Ovary (tissue), 9 donors: ENCODE results near the gene INTS11. TPM values are rescaled to one million over a fixed set of nuclear protein-coding genes. Genes with fewer than 3 reads are reported as not detected.

Experiments
- DNase-seq, 5 donors: peaks; one replicate each; pipeline ENCODE4 v3.0.0-alpha.2; 2019 to 2020
- H3K27ac ChIP-seq, 2 donors: fragments of 200-600 bp; one replicate each; pipeline versions ENCODE4 v1.5.1 to v1.8.0; 2019 to 2022
- H3K27me3 ChIP-seq: fragments of 200-600 bp; one replicate; pipeline ENCODE4 v1.8.0; 2022
- H3K36me3 ChIP-seq: fragments of 200-600 bp; sonication (generic); one replicate; pipeline ENCODE4 v1.5.1; 2019
- H3K4me1 ChIP-seq: one replicate; pipeline ENCODE4 v1.8.1; 2013; ENCODE audit warnings: mild to moderate bottlenecking, moderate library complexity; ENCODE audit not compliant: insufficient read depth
- H3K4me3 ChIP-seq: fragments of 200-600 bp; sonication (generic); one replicate; pipeline ENCODE4 v1.5.1; 2017
- H3K9me3 ChIP-seq, 2 donors: fragments of 200-600 bp in 1 of 2; sonication (generic) in 1 of 2; one replicate each; pipeline versions ENCODE4 v1.5.1 to v1.8.1; 2013 to 2019; ENCODE audit warnings: mild to moderate bottlenecking in 1 of 2, moderate library complexity in 1 of 2
- CTCF ChIP-seq, 3 donors: fragments of 450-650 bp in 2 of 3; fragments of 200-600 bp in 1 of 3; IDR thresholded peaks; one replicate each; pipeline versions ENCODE4 v1.5.1 to v1.8.0; 2016 to 2022; ENCODE audit warnings: antibody characterized with exemption in 3 of 3, mild to moderate bottlenecking in 1 of 3
- EP300 ChIP-seq: sonication (generic); formaldehyde crosslinking; IDR thresholded peaks from one replicate; pipeline ENCODE4 v1.6.1; 2017; ENCODE audit warnings: antibody characterized with exemption
- POLR2A ChIP-seq: fragments of 450-650 bp; IDR thresholded peaks from one replicate; pipeline ENCODE4 v1.6.1; 2017; ENCODE audit warnings: antibody characterized with exemption, mild to moderate bottlenecking, moderate library complexity
- WGBS, 3 donors: extraction: QIAGEN DNeasy Blood & Tissue Kit in 1 of 3; methylation state at CpG; one replicate each; pipeline versions ENCODE4 v1.1.5 to v1.1.7; 2013 to 2017; 5-methylcytosine and 5-hydroxymethylcytosine counted together
- intact Hi-C, 4 donors: fragments of 100-400 bp; cut with DNase I; formaldehyde crosslinking; loops; one replicate each; pipeline versions ENCODE4 v1.11.0 to v1.15.1; 2022 to 2023
- polyA plus RNA-seq, 2 donors: library from polyadenylated mRNA; stranded (reverse); fragments of 200-250 nt in 1 of 2; fragments of 350-450 nt in 1 of 2; fragmentation: Illumina TruSeq in 1 of 2; extraction: RNeasy Lipid Tissue Mini Kit (QIAGEN cat#74804) in 1 of 2; gene quantifications; one replicate each; pipeline ENCODE4 v1.2.3, GENCODE V29; 2013 to 2014
- total RNA-seq, 7 donors: library from RNA; depleted of rRNA in 2 of 7; stranded (reverse); fragments of >200 nt in 2 of 7; fragmentation: NEBNext Ultra II Directional in 3 of 7; extraction: Animal tissue kit (Norgen Biotek cat#: 25700) in 3 of 7; gene quantifications; one replicate each; pipeline versions ENCODE4 v1.1.0 to v1.2.4, GENCODE V29; 2016 to 2023
- donor health status: DM: no; HTN: no; CAD: no; lungs with moderate emphysema.
- donor health status: DM: no; HTN: no; CAD: no.
- donor health status: Bipolar disorder and iron deficiency.
- donor health status: DM: yes; HTN: yes; CAD: no.
- donor health status: DM: no; HTN: no; CAD: no.
- donor health status: DM: yes; HTN: yes; CAD: no.

Gene INTS11
- total and polyA plus RNA-seq, 9 donors, result 72.6 to 135 (median 109) TPM

GRCh38 chr1:1361233-1361981, 36.9 kb upstream of the INTS11 start:
- DNase-seq, result peak in 2 of 5 donors; percentile 32 to 39
- H3K36me3 ChIP-seq, result no peaks in the 10 kb centered on the region
- 78 to 83% (median 83%) methylated on average over 34 to 35 of the region's 35 CpGs for WGBS, 3 donors

DNA sequence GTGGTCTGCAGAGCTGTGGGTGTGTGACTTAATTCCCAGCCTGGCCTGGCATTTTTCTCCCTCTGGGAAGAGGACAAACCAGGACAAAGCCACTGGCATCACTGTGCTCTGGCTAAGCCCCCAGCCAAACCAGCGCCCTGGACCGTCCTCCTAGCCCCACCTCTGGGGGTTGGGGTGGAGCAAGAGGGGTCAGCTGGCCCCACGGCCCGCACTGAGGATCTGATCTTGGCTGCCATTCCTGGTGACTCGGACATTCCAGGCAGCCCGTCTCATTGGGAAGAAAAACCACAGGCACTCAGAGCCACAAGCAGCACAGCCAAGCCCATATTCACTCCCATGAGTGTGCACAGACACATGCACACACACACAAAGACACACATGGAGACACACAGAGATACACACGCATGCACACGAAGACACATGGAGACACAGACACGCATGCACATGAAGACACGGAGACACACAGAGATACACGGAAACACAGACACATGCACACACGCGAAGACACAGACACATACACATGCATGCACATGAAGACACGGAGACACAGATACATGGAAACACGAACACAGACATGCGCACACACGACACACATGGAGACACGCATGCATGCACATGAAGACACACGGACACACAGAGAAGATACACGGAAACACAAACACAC, 36.2 kb upstream of the INTS11 start:
- no peak for TF ChIP-seq EP300
- TF ChIP-seq POLR2A, result no peak
- no peak for TF ChIP-seq CTCF (IDR thresholded peaks at IDR 0.05)
- Histone ChIP-seq H3K4me3 (no peak overlapping the region), H3K4me1 (peaks cover 12% of the 10 kb centered on the region), H3K27me3 (no peaks in the 10 kb centered on the region), H3K9me3 (no peaks in the 10 kb centered on the region), H3K36me3 (no peaks in the 10 kb centered on the region), H3K27ac (peak overlapping the region; percentile 88 to 92)
- intact Hi-C loops, result no loop called here
- WGBS, 3 donors, result 60 to 67% (median 66%) methylated on average over 20 of the region's 20 CpGs
- peak; percentile 35 to 70 (median 42) for DNase-seq

More at GRCh38 chr1:1361233-1361981, 36.9 kb upstream of the INTS11 start:
- Histone ChIP-seq H3K9me3 (no peaks in the 10 kb centered on the region), H3K27ac (no peak overlapping the region), H3K4me3 (no peak overlapping the region), H3K4me1 (peaks cover 12% of the 10 kb centered on the region), H3K27me3 (no peaks in the 10 kb centered on the region)
- intact Hi-C loops, result no loop called here
- TF ChIP-seq POLR2A, result no peak

DNA sequence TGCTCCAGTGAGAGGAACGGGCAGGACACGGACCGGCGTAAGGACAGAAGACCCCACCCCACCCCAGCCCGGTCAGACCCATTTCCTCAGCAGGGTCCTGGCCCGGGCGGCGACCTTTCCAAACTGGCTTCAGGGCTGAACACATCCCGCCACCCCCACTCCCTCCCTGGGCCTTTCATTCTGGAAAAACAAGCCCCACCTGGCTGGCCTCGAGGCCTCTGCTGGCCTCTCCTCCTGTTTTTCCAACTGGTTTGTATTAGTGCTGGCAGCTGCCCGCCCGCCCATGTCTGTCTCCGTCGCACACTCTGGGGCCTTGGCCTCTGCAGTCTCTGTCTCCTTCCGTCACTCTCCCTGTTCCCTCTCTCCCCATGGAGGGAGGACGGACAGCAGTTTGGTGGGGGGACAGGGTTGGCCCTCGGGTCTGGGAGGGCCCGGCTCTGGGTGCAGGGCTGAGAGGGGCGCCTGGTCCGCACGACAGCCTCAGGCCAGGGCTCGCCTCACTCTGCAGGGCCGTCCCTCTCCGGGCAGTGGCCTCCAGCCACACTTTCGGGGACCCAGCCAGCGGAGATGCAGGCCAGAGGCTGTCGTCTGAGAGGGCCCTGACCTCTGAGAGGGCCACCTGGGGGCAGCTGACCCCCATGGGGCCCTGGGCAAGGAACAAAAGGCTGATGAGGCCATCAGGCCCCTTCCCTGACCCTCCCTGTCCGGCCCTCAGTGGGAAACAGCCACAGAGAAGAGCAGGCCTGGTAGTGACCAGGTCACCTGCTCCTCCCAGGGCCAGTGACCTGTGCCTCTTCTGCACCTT, 35.4 kb upstream of the INTS11 start:
- Histone ChIP-seq H3K27me3 (no peaks in the 10 kb centered on the region), H3K9me3 (no peaks in the 10 kb centered on the region), H3K36me3 (no peaks in the 10 kb centered on the region), H3K27ac (peak overlapping the region; percentile 88 to 92), H3K4me1 (peaks cover 12% of the 10 kb centered on the region), H3K4me3 (no peak overlapping the region)
- WGBS, 3 donors, result 41 to 46% (median 43%) methylated on average over 27 to 28 of the region's 28 CpGs
- TF ChIP-seq POLR2A (no peak), CTCF (IDR thresholded peaks at IDR 0.05) (no peak), EP300 (no peak)
- DNase-seq, result peak; percentile 42 to 73 (median 64)
- intact Hi-C loops, result no loop called here

GRCh38 chr1:1359308-1359663, 34.8 kb upstream of the INTS11 start:
- H3K27ac ChIP-seq, result peak overlapping the region; percentile 88 to 92
- no peak overlapping the region for H3K4me3 ChIP-seq
- no peaks in the 10 kb centered on the region for H3K36me3 ChIP-seq
- whole genome bisulfite sequencing, 3 donors, result 31 to 42% (median 41%) methylated on average over 6 of the region's 6 CpGs
- H3K9me3 ChIP-seq, result no peaks in the 10 kb centered on the region
- intact Hi-C loops, result no loop called here
- H3K27me3 ChIP-seq, result no peaks in the 10 kb centered on the region
- H3K4me1 ChIP-seq, result peaks cover 12% of the 10 kb centered on the region
- peak in 2 of 5 donors; percentile 39 to 61 for DNase-seq
- TF ChIP-seq CTCF (IDR thresholded peaks at IDR 0.05) (no peak), EP300 (no peak), POLR2A (no peak)
